Panc1 (cell line): ENCODE results near the gene CCBE1.

Source experiments
- CTCF ChIP-seq: fragments of 450-650 bp; IDR thresholded peaks from 2 replicates; pipeline ENCODE4 v1.5.1; 2017; ENCODE audit warnings: mild to moderate bottlenecking
- POLR2AphosphoS5 ChIP-seq: IDR thresholded peaks from 2 replicates; pipeline ENCODE4 v1.6.1; 2012; ENCODE audit warnings: mild to moderate bottlenecking, low read depth, low read length, moderate library complexity
- REST ChIP-seq, 2 experiments: IDR thresholded peaks; 2 replicates each; pipeline ENCODE4 v1.6.1; 2011 to 2012; ENCODE audit warnings: low read depth in 2 of 2, control low read depth in 1 of 2, low read length in 1 of 2, mild to moderate bottlenecking in 1 of 2, moderate library complexity in 1 of 2; ENCODE audit not compliant: insufficient read depth in 1 of 2
- SIN3A ChIP-seq: IDR thresholded peaks from 2 replicates; pipeline ENCODE4 v1.6.1; 2012; ENCODE audit warnings: low read depth, mild to moderate bottlenecking, low read length, moderate library complexity, borderline replicate concordance; ENCODE audit not compliant: insufficient read depth
- TCF7L2 ChIP-seq: IDR thresholded peaks from 2 replicates; pipeline ENCODE4 v1.6.1; 2011; ENCODE audit warnings: mild to moderate bottlenecking, low read depth, low read length, inconsistent platforms

GRCh38 chr18:59690996-59691395, 6.2 kb downstream of the CCBE1 start:
- TF ChIP-seq CTCF (no peak), TCF7L2 (no peak), SIN3A (no peak), POLR2AphosphoS5 (no peak), REST (IDR thresholded peaks at IDR 0.05; ENCODE audit: insufficient read depth in 1 of 2, low read depth in 2 of 2, low read length in 1 of 2) (no peak)
